ENCODE results near the gene BRMS1.

Gene BRMS1

DNA sequence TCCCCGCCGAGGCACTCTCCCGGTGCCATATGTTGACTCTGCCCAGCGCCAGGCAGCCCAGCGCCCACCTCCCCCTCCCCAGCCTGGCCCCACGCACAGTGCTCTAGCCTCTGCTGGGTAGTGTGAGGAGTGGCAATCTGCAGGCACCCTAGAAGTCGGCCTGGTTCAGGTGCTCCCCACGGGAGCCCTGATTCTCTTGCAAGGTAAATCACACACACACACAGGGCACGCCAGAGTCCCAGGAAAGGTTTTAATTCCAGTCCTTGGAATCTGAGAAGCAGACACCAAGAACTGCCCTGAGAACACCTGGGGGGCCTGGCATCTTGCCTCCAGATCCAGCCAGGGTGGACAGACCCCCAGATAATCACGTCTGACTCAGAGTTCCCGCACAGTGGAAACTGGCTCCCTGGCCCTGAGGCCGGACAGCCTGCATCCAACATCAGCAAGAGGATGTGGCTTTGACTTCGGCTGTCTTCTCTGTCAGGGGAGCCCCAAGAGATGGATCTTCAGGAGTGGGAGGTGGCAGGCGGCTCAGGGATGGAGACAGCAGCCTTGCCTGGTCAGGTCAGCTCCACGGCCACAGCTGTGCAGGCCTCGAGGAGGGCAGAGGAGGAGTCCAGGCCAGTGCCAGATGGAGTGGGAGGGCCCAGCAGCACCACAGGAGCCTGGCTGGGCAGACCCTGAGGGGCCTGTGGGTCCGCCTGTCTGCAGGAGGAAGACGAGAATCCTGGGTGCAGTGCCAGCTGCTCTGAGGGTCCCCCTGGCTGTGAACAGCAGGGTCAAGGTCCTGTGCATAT, 7.6 kb downstream of the BRMS1 start:
- no peak overlapping the region for H3K4me3 ChIP-seq (ENCODE audit: low read depth, low read length)
- no peaks in the 10 kb centered on the region for H3K9me3 ChIP-seq
- DNase-seq, result no peak
- H3K27me3 ChIP-seq, result no peaks in the 10 kb centered on the region
- peaks cover 19% of the 10 kb centered on the region for H3K4me1 ChIP-seq
- TF ChIP-seq, protein P1, sequence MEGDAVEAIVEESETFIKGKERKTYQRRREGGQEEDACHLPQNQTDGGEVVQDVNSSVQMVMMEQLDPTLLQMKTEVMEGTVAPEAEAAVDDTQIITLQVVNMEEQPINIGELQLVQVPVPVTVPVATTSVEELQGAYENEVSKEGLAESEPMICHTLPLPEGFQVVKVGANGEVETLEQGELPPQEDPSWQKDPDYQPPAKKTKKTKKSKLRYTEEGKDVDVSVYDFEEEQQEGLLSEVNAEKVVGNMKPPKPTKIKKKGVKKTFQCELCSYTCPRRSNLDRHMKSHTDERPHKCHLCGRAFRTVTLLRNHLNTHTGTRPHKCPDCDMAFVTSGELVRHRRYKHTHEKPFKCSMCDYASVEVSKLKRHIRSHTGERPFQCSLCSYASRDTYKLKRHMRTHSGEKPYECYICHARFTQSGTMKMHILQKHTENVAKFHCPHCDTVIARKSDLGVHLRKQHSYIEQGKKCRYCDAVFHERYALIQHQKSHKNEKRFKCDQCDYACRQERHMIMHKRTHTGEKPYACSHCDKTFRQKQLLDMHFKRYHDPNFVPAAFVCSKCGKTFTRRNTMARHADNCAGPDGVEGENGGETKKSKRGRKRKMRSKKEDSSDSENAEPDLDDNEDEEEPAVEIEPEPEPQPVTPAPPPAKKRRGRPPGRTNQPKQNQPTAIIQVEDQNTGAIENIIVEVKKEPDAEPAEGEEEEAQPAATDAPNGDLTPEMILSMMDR (IDR thresholded peaks at IDR 0.05; ENCODE audit: low read depth, low read length), result no peak; the same call in 1 of the 2 replicates
- H3K36me3 ChIP-seq, result peaks cover 11% of the 10 kb centered on the region; the same call in 1 of the 2 replicates

DNA sequence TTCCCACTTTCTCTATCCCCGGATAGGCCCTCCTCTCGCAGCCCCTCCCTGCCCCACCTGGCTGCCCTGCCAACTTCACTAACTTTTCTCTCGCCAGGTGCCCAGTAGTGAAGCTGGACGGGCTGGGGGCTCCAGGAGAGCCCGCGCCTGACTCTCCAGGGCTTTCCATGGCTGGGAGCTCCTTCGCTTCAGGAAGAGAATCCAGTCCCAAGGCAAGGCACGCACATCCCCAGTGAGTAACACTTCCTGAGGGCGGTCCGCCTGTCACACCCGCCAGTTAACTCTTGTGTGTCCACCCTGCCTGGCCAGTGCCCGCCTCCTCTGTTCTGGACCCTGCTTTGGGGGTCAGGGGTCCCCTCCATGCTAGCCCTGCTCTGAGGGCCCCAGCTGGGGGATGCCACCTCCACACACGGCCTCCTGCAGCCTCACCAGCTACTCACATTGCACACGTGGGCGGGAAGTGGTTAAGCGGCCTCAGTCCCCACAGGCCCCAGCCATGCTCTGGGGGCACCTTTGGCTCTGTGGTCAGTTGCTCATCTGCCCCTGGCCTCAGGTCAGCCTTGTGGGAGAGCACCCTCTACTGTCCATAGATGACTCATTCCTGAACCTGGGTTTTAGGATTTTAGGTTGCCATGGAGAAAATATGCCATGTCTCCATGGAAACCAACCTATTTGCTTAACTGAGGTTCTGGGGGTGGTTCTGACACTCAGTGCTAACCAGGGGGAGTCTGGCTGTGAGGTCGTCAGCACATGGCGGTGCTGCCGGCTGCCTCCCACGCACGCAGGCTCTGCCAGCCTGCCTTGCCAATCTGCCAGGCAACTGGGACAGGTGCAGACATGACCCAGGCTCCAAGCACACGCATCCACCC, 8.4 kb downstream of the BRMS1 start, which contains the start of gene RIN1:
TSS of gene RIN1 (minus strand) at position 201 of the 869 bp plus-strand sequence. CDS start at position 169, 32 bp downstream.
- peaks cover 19% of the 10 kb centered on the region for H3K4me1 ChIP-seq
- no peaks in the 10 kb centered on the region for H3K9me3 ChIP-seq
- H3K27me3 ChIP-seq, result no peaks in the 10 kb centered on the region
- TF ChIP-seq, protein P1 (IDR thresholded peaks at IDR 0.05; ENCODE audit: low read depth, low read length), result peak; percentile 69
- peaks cover 11% of the 10 kb centered on the region; the same call in 1 of the 2 replicates for H3K36me3 ChIP-seq
- peak within 1 kb of the TSS; percentile 67 for H3K4me3 ChIP-seq (ENCODE audit: low read depth, low read length)
- DNase-seq, result peak; percentile 58

GRCh38 chr11:66335531-66336233, 9.2 kb downstream of the BRMS1 start:
- TF ChIP-seq, protein P1 (IDR thresholded peaks at IDR 0.05; ENCODE audit: low read depth, low read length), result no peak; the same call in 1 of the 2 replicates
- peak; percentile 52 for DNase-seq

GRCh38 chr11:66334605-66335442, 10.1 kb downstream of the BRMS1 start:
- H3K4me1 ChIP-seq, result peaks cover 19% of the 10 kb centered on the region
- TF ChIP-seq, protein P1 (IDR thresholded peaks at IDR 0.05; ENCODE audit: low read depth, low read length), result no peak
- H3K36me3 ChIP-seq, result peaks cover 4% of the 10 kb centered on the region; the same call in 1 of the 2 replicates
- H3K4me3 ChIP-seq (ENCODE audit: low read depth, low read length), result no peak overlapping the region
- H3K9me3 ChIP-seq, result no peaks in the 10 kb centered on the region
- H3K27me3 ChIP-seq, result no peaks in the 10 kb centered on the region
- DNase-seq, result no peak

More at GRCh38 chr11:66335531-66336233, 9.2 kb downstream of the BRMS1 start:
- Histone ChIP-seq H3K9me3 (no peaks in the 10 kb centered on the region), H3K27me3 (no peaks in the 10 kb centered on the region), H3K4me1 (peaks cover 19% of the 10 kb centered on the region), H3K36me3 (peaks cover 6% of the 10 kb centered on the region; the same call in 1 of the 2 replicates), H3K4me3 (ENCODE audit: low read depth, low read length) (peak overlapping the region; percentile 67)

GRCh38 chr11:66333896-66334604, 10.9 kb downstream of the BRMS1 start:
- Histone ChIP-seq H3K36me3 (no peaks in the 10 kb centered on the region), H3K4me1 (peaks cover 19% of the 10 kb centered on the region), H3K9me3 (no peaks in the 10 kb centered on the region), H3K4me3 (ENCODE audit: low read depth, low read length) (no peak overlapping the region), H3K27me3 (no peaks in the 10 kb centered on the region)
- no peak for DNase-seq
- TF ChIP-seq, protein P1 (IDR thresholded peaks at IDR 0.05; ENCODE audit: low read depth, low read length), result no peak
